BLaER1 (cell line): ENCODE data around the gene IFT80.
A peak's percentile ranks its signal among the peaks of the same experiment; 100 is the strongest.

Source experiments
- H3K27ac ChIP-seq: shearing (Covaris generic); formaldehyde crosslinking; 2 replicates; pipeline ENCODE4 v1.8.1; 2022
- H3K27me3 ChIP-seq: shearing (Covaris generic); formaldehyde crosslinking; 2 replicates; pipeline ENCODE4 v1.8.1; 2022
- H3K36me3 ChIP-seq: shearing (Covaris generic); formaldehyde crosslinking; 2 replicates; pipeline ENCODE4 v1.8.1; 2022
- H3K4me1 ChIP-seq: shearing (Covaris generic); formaldehyde crosslinking; 2 replicates; pipeline ENCODE4 v1.8.1; 2022
- H3K4me2 ChIP-seq: shearing (Covaris generic); formaldehyde crosslinking; 2 replicates; pipeline ENCODE4 v1.8.1; 2022
- H3K4me3 ChIP-seq: shearing (Covaris generic); formaldehyde crosslinking; 2 replicates; pipeline ENCODE4 v1.8.1; 2022
- H3K9ac ChIP-seq: shearing (Covaris generic); formaldehyde crosslinking; 2 replicates; pipeline ENCODE4 v1.8.1; 2022
- H3K9me3 ChIP-seq: shearing (Covaris generic); formaldehyde crosslinking; 2 replicates; pipeline ENCODE4 v1.8.1; 2022
- H4K20me1 ChIP-seq: shearing (Covaris generic); formaldehyde crosslinking; 2 replicates; pipeline ENCODE4 v1.8.1; 2022
- Cebpa-rat ChIP-seq: shearing (Covaris generic); IDR thresholded peaks from 2 replicates; pipeline ENCODE4 v1.8.1; 2022

IFT80 gene

GRCh38 chr3:160401291-160402095 is 2.5 kb upstream of the IFT80 start:
- H3K9me3 ChIP-seq, result no peaks in the 10 kb centered on the region
- H4K20me1 ChIP-seq, result peaks cover 70% of the 10 kb centered on the region
- peak overlapping the region; percentile 99 for H3K9ac ChIP-seq
- peaks cover 38% of the 10 kb centered on the region for H3K4me1 ChIP-seq
- H3K27ac ChIP-seq, result peak overlapping the region; percentile 98
- no peaks in the 10 kb centered on the region for H3K27me3 ChIP-seq
- TF ChIP-seq Cebpa-rat, result no peak
- H3K4me2 ChIP-seq, result peak overlapping the region; percentile 86
- peaks cover 5% of the 10 kb centered on the region; the same call in 1 of the 2 replicates for H3K36me3 ChIP-seq
- H3K4me3 ChIP-seq, result peak overlapping the region; percentile 94

GRCh38 chr3:160400702-160401150 is 1.7 kb upstream of the IFT80 start:
- no peak for TF ChIP-seq Cebpa-rat
- H3K36me3 ChIP-seq, result no peaks in the 10 kb centered on the region; the same call in 1 of the 2 replicates

DNA sequence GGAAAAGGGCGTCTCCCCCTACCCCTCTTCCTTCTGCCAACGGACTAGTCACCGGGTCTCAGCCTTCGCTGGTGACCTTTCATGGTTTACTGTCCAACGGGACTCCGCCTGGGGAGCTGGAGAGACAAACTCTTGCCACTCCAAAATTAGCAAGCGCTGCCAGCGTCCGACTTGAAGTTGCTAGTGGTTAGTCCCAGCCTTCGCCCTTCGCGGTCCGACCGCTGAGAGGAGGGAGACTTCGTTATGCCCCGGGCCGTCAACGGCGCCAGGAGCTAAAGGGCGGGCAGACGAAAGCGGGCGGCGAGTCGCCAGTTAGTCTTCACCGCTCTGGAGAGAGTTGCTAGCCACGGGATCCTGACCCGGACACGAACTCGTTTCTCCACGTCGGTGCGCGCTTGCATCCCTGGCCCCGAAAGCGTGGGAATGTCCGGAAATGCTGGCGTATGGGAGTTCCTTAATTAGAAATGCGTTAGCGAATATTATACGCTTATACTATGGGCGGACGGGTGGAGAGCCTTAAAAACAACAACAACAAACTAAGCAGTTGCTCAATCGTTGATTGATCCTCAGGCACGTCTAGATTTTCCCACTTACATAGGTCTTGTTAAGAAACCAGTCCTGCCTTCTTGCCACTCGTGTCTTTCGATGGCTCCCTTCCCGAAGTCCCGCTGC is 1.1 kb upstream of the IFT80 start:
- Histone ChIP-seq H3K27me3 (no peaks in the 10 kb centered on the region), H4K20me1 (peaks cover 57% of the 10 kb centered on the region), H3K9ac (peak overlapping the region; percentile 99), H3K9me3 (no peaks in the 10 kb centered on the region), H3K27ac (peak overlapping the region; percentile 98), H3K36me3 (no peaks in the 10 kb centered on the region; the same call in 1 of the 2 replicates), H3K4me1 (peaks cover 43% of the 10 kb centered on the region), H3K4me2 (peak overlapping the region; percentile 86), H3K4me3 (peak overlapping the region; percentile 94)
- TF ChIP-seq Cebpa-rat, result no peak

More at GRCh38 chr3:160400702-160401150, 1.7 kb upstream of the IFT80 start:
- H4K20me1 ChIP-seq, result peaks cover 62% of the 10 kb centered on the region
- H3K27ac ChIP-seq, result peak overlapping the region; percentile 98
- peak overlapping the region; percentile 99 for H3K9ac ChIP-seq
- H3K4me2 ChIP-seq, result peak overlapping the region; percentile 86
- H3K27me3 ChIP-seq, result no peaks in the 10 kb centered on the region
- H3K4me3 ChIP-seq, result peak overlapping the region; percentile 94
- H3K9me3 ChIP-seq, result no peaks in the 10 kb centered on the region
- H3K4me1 ChIP-seq, result peaks cover 40% of the 10 kb centered on the region

- H3K4me3 ChIP-seq, result peak overlapping the region; percentile 94
- peaks cover 43% of the 10 kb centered on the region for H4K20me1 ChIP-seq
- H3K27ac ChIP-seq, result peak overlapping the region; percentile 98
- H3K9me3 ChIP-seq, result no peaks in the 10 kb centered on the region
- H3K27me3 ChIP-seq, result no peaks in the 10 kb centered on the region
- no peak for TF ChIP-seq Cebpa-rat
- peaks cover 29% of the 10 kb centered on the region for H3K4me1 ChIP-seq
- peak overlapping the region; percentile 96 for H3K4me2 ChIP-seq
- peak overlapping the region; percentile 99 for H3K9ac ChIP-seq
- H3K36me3 ChIP-seq, result no peaks in the 10 kb centered on the region
Observed at GRCh38 chr3:160398820-160399124, 253 bp downstream of the IFT80 start.

DNA sequence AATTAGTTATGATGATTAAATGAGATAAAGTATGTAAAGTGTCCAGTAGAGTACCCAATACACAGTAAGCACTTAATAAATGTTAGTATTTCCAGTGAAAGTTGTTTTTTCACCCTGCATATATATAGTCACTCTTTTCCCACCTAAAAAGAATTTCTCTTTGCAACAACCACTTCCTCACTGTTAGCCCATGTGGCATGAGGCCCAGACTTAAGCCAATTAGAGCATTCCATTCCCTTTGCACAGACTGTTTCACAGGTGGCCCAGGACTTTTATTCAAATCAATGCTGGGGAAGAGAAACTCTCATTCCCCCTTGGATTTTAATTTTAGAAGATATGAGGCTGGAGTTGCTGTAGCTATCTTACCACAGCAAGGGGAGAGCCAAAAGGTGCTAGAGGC is 3.7 kb downstream of the IFT80 start:
- Histone ChIP-seq H3K4me2 (no peak overlapping the region), H3K27ac (no peak overlapping the region)
- no peak for TF ChIP-seq Cebpa-rat

GRCh38 chr3:160394009-160394392 is 5.0 kb downstream of the IFT80 start:
- Histone ChIP-seq H3K27ac (no peak overlapping the region), H3K4me2 (no peak overlapping the region)
- TF ChIP-seq Cebpa-rat, result no peak

More for the DNA sequence above, 3.7 kb downstream of the IFT80 start:
- Histone ChIP-seq H3K4me1 (peaks cover 20% of the 10 kb centered on the region), H3K27me3 (no peaks in the 10 kb centered on the region), H4K20me1 (peaks cover 8% of the 10 kb centered on the region), H3K9ac (no peak overlapping the region), H3K36me3 (peaks cover 15% of the 10 kb centered on the region; the same call in 1 of the 2 replicates), H3K4me3 (no peak overlapping the region), H3K9me3 (no peaks in the 10 kb centered on the region)

DNA sequence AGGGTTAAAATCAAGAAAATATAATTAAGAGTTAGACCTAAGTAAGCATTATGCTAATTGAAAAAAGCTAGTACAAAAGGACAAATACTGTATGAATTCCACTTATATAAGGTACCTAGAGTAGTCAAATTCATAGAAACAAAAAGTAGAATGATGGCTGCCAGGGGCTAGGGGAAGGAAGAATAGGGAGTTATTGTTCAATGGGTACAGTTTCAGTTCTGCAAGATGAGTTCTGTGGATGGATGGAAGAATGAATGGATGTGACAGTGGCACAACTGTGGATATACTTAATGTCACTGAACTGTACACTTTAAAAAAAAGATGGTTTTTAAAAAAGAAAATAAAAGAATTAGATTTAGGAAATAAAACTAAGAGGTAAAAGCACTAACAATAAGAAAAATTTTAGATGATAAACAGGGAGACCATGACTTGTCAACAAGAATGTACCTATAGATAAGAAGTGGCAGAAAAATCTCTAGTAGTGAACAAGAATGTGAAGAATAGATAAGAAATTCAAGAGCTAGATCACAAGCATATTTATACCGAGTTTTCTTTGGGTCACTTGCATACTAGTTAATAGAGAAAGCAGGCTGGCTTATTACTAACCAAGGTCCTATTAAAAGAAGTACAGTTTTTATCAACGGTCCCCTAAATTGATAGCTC is 5.5 kb downstream of the IFT80 start:
- H3K9me3 ChIP-seq, result peaks cover 4% of the 10 kb centered on the region; the same call in 1 of the 2 replicates
- peaks cover 19% of the 10 kb centered on the region for H3K4me1 ChIP-seq
- H4K20me1 ChIP-seq, result no peaks in the 10 kb centered on the region
- no peak overlapping the region for H3K4me2 ChIP-seq
- TF ChIP-seq Cebpa-rat, result no peak
- H3K9ac ChIP-seq, result no peak overlapping the region
- peaks cover 19% of the 10 kb centered on the region; the same call in 1 of the 2 replicates for H3K36me3 ChIP-seq
- H3K27ac ChIP-seq, result no peak overlapping the region
- H3K4me3 ChIP-seq, result no peak overlapping the region
- no peaks in the 10 kb centered on the region for H3K27me3 ChIP-seq

More at GRCh38 chr3:160394009-160394392, 5.0 kb downstream of the IFT80 start:
- Histone ChIP-seq H3K36me3 (peaks cover 19% of the 10 kb centered on the region; the same call in 1 of the 2 replicates), H3K4me3 (no peak overlapping the region), H3K9me3 (peaks cover 4% of the 10 kb centered on the region; the same call in 1 of the 2 replicates), H3K9ac (no peak overlapping the region), H4K20me1 (no peaks in the 10 kb centered on the region), H3K4me1 (peaks cover 20% of the 10 kb centered on the region), H3K27me3 (no peaks in the 10 kb centered on the region)

DNA sequence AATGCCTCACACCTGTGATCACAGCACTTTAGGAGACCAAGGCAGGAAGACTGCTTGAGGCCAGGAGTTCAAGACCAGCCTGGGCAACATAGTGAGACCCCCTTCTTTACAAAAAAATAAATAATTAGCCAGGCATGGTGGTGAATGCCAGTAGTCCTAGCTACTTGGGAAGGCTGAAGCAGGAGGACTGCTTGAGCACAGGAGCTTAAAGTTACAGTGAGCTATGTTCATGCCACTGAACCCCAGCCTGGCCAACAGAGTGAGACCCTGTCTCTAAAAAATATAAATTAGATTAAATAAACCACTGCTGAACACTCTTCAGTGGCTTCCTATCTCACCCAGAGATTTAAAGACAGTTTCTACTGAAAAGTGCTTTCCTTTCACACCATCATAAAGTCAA is 6.2 kb downstream of the IFT80 start:
- no peak for TF ChIP-seq Cebpa-rat
- Histone ChIP-seq H3K27me3 (no peaks in the 10 kb centered on the region), H3K4me1 (peaks cover 12% of the 10 kb centered on the region), H3K4me2 (no peak overlapping the region), H3K9ac (no peak overlapping the region), H3K27ac (no peak overlapping the region), H3K36me3 (peaks cover 19% of the 10 kb centered on the region; the same call in 1 of the 2 replicates), H3K9me3 (peaks cover 4% of the 10 kb centered on the region; the same call in 1 of the 2 replicates), H4K20me1 (no peaks in the 10 kb centered on the region), H3K4me3 (no peak overlapping the region)

DNA sequence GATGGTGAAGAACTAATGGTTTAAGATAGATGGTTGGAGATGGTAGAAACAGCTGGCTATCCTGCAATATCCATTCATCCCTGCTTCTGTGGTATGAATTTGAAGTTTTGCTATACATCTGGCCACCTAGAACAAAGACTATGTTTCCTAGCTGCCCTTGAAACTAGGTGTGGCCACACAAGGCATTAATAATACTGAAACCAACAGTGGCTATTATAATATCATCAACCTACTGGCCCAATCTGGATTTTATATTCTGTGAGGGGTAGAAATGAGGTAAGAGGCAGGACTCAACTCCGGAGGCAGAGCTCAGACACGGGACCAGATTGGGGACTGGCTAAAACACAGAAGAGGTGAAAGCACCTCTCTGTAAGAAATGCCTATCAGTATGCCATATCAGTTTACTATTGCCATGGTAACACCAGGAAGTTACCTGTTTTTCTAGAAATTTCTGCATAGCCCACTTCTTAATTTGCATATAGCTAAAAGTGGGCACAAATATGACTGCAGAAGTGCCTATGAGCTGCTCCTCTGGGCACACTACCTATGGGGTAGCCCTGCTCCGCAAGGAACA is 8.4 kb downstream of the IFT80 start:
- no peaks in the 10 kb centered on the region for H4K20me1 ChIP-seq
- H3K9me3 ChIP-seq, result peaks cover 4% of the 10 kb centered on the region; the same call in 1 of the 2 replicates
- no peak overlapping the region for H3K4me2 ChIP-seq
- no peak overlapping the region for H3K9ac ChIP-seq
- 0 out of 2 replicates have a peak, but pooled peaks cover 5% of the 10 kb centered on the region for H3K4me1 ChIP-seq
- TF ChIP-seq Cebpa-rat, result no peak
- no peak overlapping the region for H3K27ac ChIP-seq
- no peak overlapping the region for H3K4me3 ChIP-seq
- no peaks in the 10 kb centered on the region for H3K27me3 ChIP-seq
- peaks cover 19% of the 10 kb centered on the region; the same call in 1 of the 2 replicates for H3K36me3 ChIP-seq
